A549 (cell line): ENCODE results near the gene AURKB. TPM values are rescaled to one million over a fixed set of nuclear protein-coding genes. Genes with fewer than 3 reads are reported as not detected.

Experiments used
- ATAC-seq, 2 experiments: fragments of 200-7000 bp in 1 of 2; fragments of >200 bp in 1 of 2; cut with Nextera tagmentation in 1 of 2; cut with Tn5 transposase in 1 of 2; 3 replicates each; pipeline versions ENCODE4 v1.8.0 to v1.9.1; 2018 to 2020; ENCODE audit warnings: mild to moderate bottlenecking in 1 of 2, moderate library complexity in 1 of 2
- CTCF ChIA-PET: fragments of 300-600 bp; sonication (Branson Sonifier 250); formaldehyde crosslinking; extraction: SDS; loops from one replicate; lab custom pipeline; 2021; ENCODE audit warnings: antibody characterized with exemption, inconsistent platforms; lab: Yijun Ruan, JAX
- POLR2A ChIA-PET: fragments of 350-600 bp; formaldehyde crosslinking; extraction: SDS; loops from one replicate; lab custom pipeline; 2021; ENCODE audit warnings: antibody characterized with exemption, inconsistent platforms; lab: Yijun Ruan, JAX
- DNase-seq, 2 experiments: peaks; one replicate each; pipeline versions ENCODE4 v3.0.0 to v3.0.0-alpha.2; 2011 to 2016; ENCODE audit warnings: low read depth in 1 of 2, low spot score in 1 of 2
- FAIRE-seq: peaks from 2 replicates; lab custom pipeline; 2011; peaks lifted over from hg19 to GRCh38; lab: Jason Lieb, UNC
- H3K27ac ChIP-seq, 2 experiments: fragments of >200 bp; sonication (Bioruptor Twin); formaldehyde crosslinking; 3 replicates each; pipeline ENCODE4 v1.5.1; 2016 to 2017
- H3K4me1 ChIP-seq: fragments of >200 bp; sonication (Bioruptor Twin); formaldehyde crosslinking; 3 replicates; pipeline ENCODE4 v1.6.1; 2016
- H3K4me2 ChIP-seq: fragments of >200 bp; sonication (Bioruptor Twin); formaldehyde crosslinking; 3 replicates; pipeline ENCODE4 v1.6.1; 2016
- H3K4me3 ChIP-seq: fragments of >200 bp; sonication (Bioruptor Twin); formaldehyde crosslinking; 3 replicates; pipeline ENCODE4 v1.5.1; 2016
- H3K9me3 ChIP-seq: fragments of >200 bp; sonication (Bioruptor Twin); formaldehyde crosslinking; 3 replicates; pipeline ENCODE4 v1.6.1; 2016
- BHLHE40 ChIP-seq: IDR thresholded peaks from 2 replicates; pipeline ENCODE4 v1.6.1; 2012; ENCODE audit warnings: low read depth, low read length, inconsistent platforms
- CBX2 ChIP-seq: fragments of 200-600 bp; sonication (generic); IDR thresholded peaks from 2 replicates; pipeline ENCODE4 v1.6.1; 2016; ENCODE audit warnings: low read depth, mild to moderate bottlenecking, borderline replicate concordance
- CEBPB ChIP-seq, 2 experiments: fragments of >200 bp in 1 of 2; sonication (Bioruptor Twin) in 1 of 2; formaldehyde crosslinking in 1 of 2; IDR thresholded peaks; 2 replicates each; pipeline ENCODE4 v1.6.1; 2012 to 2016
- EHMT2 ChIP-seq: fragments of 200-600 bp; sonication (generic); IDR thresholded peaks from 2 replicates; pipeline ENCODE4 v1.6.1; 2016; ENCODE audit warnings: antibody characterized with exemption, low read depth, mild to moderate bottlenecking, moderate library complexity
- ELK1 ChIP-seq: fragments of 150-350 bp; IDR thresholded peaks from 2 replicates; pipeline ENCODE4 v1.6.1; 2014; ENCODE audit warnings: low read depth, mild to moderate bottlenecking, low read length
- FOSB ChIP-seq: fragments of 250-450 bp; sonication (Bioruptor Pico); IDR thresholded peaks from 2 replicates; pipeline ENCODE4 v1.5.0; 2020; ENCODE audit warnings: mild to moderate bottlenecking, moderate library complexity
- FOXS1 ChIP-seq: fragments of 250-450 bp; sonication (Bioruptor Pico); IDR thresholded peaks from 2 replicates; pipeline ENCODE4 v1.5.0; 2020; ENCODE audit warnings: mild to moderate bottlenecking, moderate library complexity
- HMGXB4 ChIP-seq: fragments of 250-450 bp; sonication (Bioruptor Pico); IDR thresholded peaks from 2 replicates; pipeline ENCODE4 v1.5.0; 2021; ENCODE audit warnings: mild to moderate bottlenecking, moderate library complexity, borderline replicate concordance
- HOXB13 ChIP-seq: fragments of 250-450 bp; sonication (Bioruptor Pico); IDR thresholded peaks from 2 replicates; pipeline ENCODE4 v1.5.0; 2020; ENCODE audit warnings: low read depth, mild to moderate bottlenecking, moderate library complexity
- JUN ChIP-seq, 2 experiments: fragments of >200 bp; sonication (Bioruptor Twin); formaldehyde crosslinking; IDR thresholded peaks; 2 replicates in 1 of 2; 3 replicates in 1 of 2; pipeline ENCODE4 v1.6.1; 2016 to 2017
- MAFK ChIP-seq: fragments of 450-650 bp; IDR thresholded peaks from 2 replicates; pipeline ENCODE4 v1.6.1; 2014; ENCODE audit not compliant: partially characterized antibody
- MAZ ChIP-seq: fragments of 150-350 bp; IDR thresholded peaks from 2 replicates; pipeline ENCODE4 v1.6.1; 2014; ENCODE audit warnings: antibody characterized with exemption, low read depth, low read length, borderline replicate concordance
- MYC ChIP-seq: IDR thresholded peaks from 2 replicates; pipeline ENCODE4 v1.6.1; 2012; ENCODE audit warnings: mild to moderate bottlenecking, inconsistent platforms, low read length, improper control_type of control experiment, borderline replicate concordance
- NFE2L2 ChIP-seq: fragments of 150-350 bp; conservative IDR thresholded peaks from 2 replicates; pipeline ENCODE4 v1.6.1; 2014; ENCODE audit warnings: low read length
- PHF8 ChIP-seq: fragments of 200-600 bp; sonication (generic); IDR thresholded peaks from 2 replicates; pipeline ENCODE4 v1.6.1; 2016; ENCODE audit warnings: low read depth, mild to moderate bottlenecking, antibody characterized with exemption, moderate library complexity, borderline replicate concordance
- RCOR1 ChIP-seq: fragments of 150-350 bp; IDR thresholded peaks from 2 replicates; pipeline ENCODE4 v1.6.1; 2014; ENCODE audit warnings: antibody characterized with exemption, low read length, low read depth
- RNF2 ChIP-seq: fragments of 200-600 bp; sonication (generic); IDR thresholded peaks from 2 replicates; pipeline ENCODE4 v1.6.1; 2016; ENCODE audit warnings: low read depth, mild to moderate bottlenecking, antibody characterized with exemption, moderate library complexity, borderline replicate concordance
- TP53 ChIP-seq: fragments of 250-450 bp; sonication (Bioruptor Pico); IDR thresholded peaks from 2 replicates; pipeline ENCODE4 v1.5.0; 2021; ENCODE audit warnings: mild to moderate bottlenecking, moderate library complexity
- USF2 ChIP-seq: fragments of 450-650 bp; IDR thresholded peaks from 2 replicates; pipeline ENCODE4 v1.6.1; 2014; ENCODE audit warnings: antibody characterized with exemption
- ZFP36 ChIP-seq: fragments of 450-650 bp; IDR thresholded peaks from 2 replicates; pipeline ENCODE4 v1.6.1; 2014; ENCODE audit warnings: borderline replicate concordance; ENCODE audit not compliant: partially characterized antibody
- ZSCAN20 ChIP-seq: fragments of 250-450 bp; sonication (Bioruptor Pico); IDR thresholded peaks from 2 replicates; pipeline ENCODE4 v1.8.0; 2022; ENCODE audit warnings: mild to moderate bottlenecking, moderate library complexity
- WGBS: methylation state at CpG from one replicate; pipeline ENCODE4 v1.1.6; 2017; ENCODE audit errors: missing lambda C conversion rate; 5-methylcytosine and 5-hydroxymethylcytosine counted together
- polyA plus RNA-seq, 4 experiments: library from polyadenylated mRNA; depleted of rRNA in 3 of 4; stranded (reverse); fragments of >200 nt; fragmentation: RNase III in 1 of 4; extraction: RNeasy Plus Mini Kit Qiagen cat#74134 plus additional on column Dnase treatment in 1 of 4; gene quantifications; 2 replicates in 3 of 4; 3 replicates in 1 of 4; pipeline ENCODE4 v1.2.3, GENCODE V29; 2011 to 2017
- TF ChIP-seq, protein P1 (sequence below): fragments of 200-600 bp; sonication (generic); IDR thresholded peaks from 2 replicates; pipeline ENCODE4 v1.6.1; 2016; ENCODE audit warnings: antibody characterized with exemption, mild to moderate bottlenecking, moderate library complexity

The AURKB gene
- polyA plus RNA-seq, 2 of the 4 experiments (the other 2 are of a cell fraction), result 51.0 to 130 TPM

- H3K9me3 ChIP-seq, result no peaks in the 10 kb centered on the region
- no peak overlapping the region for H3K4me2 ChIP-seq
- H3K27ac ChIP-seq, result no peak overlapping the region
- ATAC-seq, result no peak
- no peak for FAIRE-seq
- no peaks in the 10 kb centered on the region for H3K4me1 ChIP-seq
- 94% methylated on average over 5 of the region's 5 CpGs for WGBS
- DNase-seq, result peak in 1 of 2 experiments; percentile 31
- no peak for TF ChIP-seq USF2
- TF ChIP-seq TP53 (CRISPR knock-in tag), result no peak
- no peak for TF ChIP-seq CBX2
- no peak for TF ChIP-seq HOXB13 (CRISPR knock-in tag)
- no peak for TF ChIP-seq JUN (IDR thresholded peaks at IDR 0.05)
- no peak for TF ChIP-seq RCOR1
- TF ChIP-seq BHLHE40, result no peak
- no peak for TF ChIP-seq NFE2L2
- TF ChIP-seq EHMT2, result no peak
- no peak for TF ChIP-seq PHF8
- no peak for TF ChIP-seq MAFK
- no peak for TF ChIP-seq RNF2
- no peak for TF ChIP-seq CEBPB (IDR thresholded peaks at IDR 0.05)
- no peak for TF ChIP-seq ZFP36
- no peak for TF ChIP-seq ELK1
- TF ChIP-seq MYC, result no peak
- no peak for TF ChIP-seq ZSCAN20
- TF ChIP-seq MAZ, result no peak
- TF ChIP-seq FOXS1 (CRISPR knock-in tag), result no peak
- TF ChIP-seq, protein P1, sequence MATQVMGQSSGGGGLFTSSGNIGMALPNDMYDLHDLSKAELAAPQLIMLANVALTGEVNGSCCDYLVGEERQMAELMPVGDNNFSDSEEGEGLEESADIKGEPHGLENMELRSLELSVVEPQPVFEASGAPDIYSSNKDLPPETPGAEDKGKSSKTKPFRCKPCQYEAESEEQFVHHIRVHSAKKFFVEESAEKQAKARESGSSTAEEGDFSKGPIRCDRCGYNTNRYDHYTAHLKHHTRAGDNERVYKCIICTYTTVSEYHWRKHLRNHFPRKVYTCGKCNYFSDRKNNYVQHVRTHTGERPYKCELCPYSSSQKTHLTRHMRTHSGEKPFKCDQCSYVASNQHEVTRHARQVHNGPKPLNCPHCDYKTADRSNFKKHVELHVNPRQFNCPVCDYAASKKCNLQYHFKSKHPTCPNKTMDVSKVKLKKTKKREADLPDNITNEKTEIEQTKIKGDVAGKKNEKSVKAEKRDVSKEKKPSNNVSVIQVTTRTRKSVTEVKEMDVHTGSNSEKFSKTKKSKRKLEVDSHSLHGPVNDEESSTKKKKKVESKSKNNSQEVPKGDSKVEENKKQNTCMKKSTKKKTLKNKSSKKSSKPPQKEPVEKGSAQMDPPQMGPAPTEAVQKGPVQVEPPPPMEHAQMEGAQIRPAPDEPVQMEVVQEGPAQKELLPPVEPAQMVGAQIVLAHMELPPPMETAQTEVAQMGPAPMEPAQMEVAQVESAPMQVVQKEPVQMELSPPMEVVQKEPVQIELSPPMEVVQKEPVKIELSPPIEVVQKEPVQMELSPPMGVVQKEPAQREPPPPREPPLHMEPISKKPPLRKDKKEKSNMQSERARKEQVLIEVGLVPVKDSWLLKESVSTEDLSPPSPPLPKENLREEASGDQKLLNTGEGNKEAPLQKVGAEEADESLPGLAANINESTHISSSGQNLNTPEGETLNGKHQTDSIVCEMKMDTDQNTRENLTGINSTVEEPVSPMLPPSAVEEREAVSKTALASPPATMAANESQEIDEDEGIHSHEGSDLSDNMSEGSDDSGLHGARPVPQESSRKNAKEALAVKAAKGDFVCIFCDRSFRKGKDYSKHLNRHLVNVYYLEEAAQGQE, result no peak
- TF ChIP-seq, all 56 proteins: peak for 0
- ChIA-PET POLR2A (no interaction called here), CTCF (interaction anchor here (0.6 to 13.9 kb wide), 6 partner anchors 8 to 360 kb away, joined by 3 to 160 read pairs (median 5); no protein-coding TSS in a partner anchor)
- H3K4me3 ChIP-seq, result no peak overlapping the region
These were observed 33.5 kb upstream of the AURKB start for GRCh38 chr17:8243827-8244226.

GRCh38 chr17:8237886-8238285 is 27.5 kb upstream of the AURKB start:
- POLR2A ChIA-PET, result interaction anchor here (0.6 kb wide), 1 partner anchor 9 kb away, joined by 3 read pairs; no protein-coding TSS in a partner anchor
- DNase-seq, result no peak
- Histone ChIP-seq H3K4me1 (no peaks in the 10 kb centered on the region), H3K27ac (no peak overlapping the region), H3K4me3 (no peak overlapping the region), H3K9me3 (no peaks in the 10 kb centered on the region), H3K4me2 (no peak overlapping the region)
- no peak for TF ChIP-seq RNF2
- TF ChIP-seq FOSB (CRISPR knock-in tag), result no peak
- TF ChIP-seq HMGXB4, result no peak
- TF ChIP-seq BHLHE40, result no peak
- TF ChIP-seq CBX2, result no peak
- TF ChIP-seq, protein P1, result no peak
- ATAC-seq, result no peak
- FAIRE-seq, result no peak
- WGBS, result 89% methylated on average over 4 of the region's 4 CpGs
- CTCF ChIA-PET, result interaction anchor here (0.8 to 13.9 kb wide), 4 partner anchors 9 to 63 kb away, joined by 4 to 160 read pairs (median 7); partner anchors contain the start of genes CTC1 and PFAS
